Ovary (tissue), 3 donors: ENCODE data around the gene LONRF2.

Experiments used
- CTCF ChIP-seq, 3 donors: fragments of 450-650 bp in 2 of 3; fragments of 200-600 bp in 1 of 3; IDR thresholded peaks; one replicate each; pipeline versions ENCODE4 v1.5.1 to v1.8.0; 2016 to 2022; ENCODE audit warnings: antibody characterized with exemption in 3 of 3, mild to moderate bottlenecking in 1 of 3
- POLR2A ChIP-seq: fragments of 450-650 bp; IDR thresholded peaks from one replicate; pipeline ENCODE4 v1.6.1; 2017; ENCODE audit warnings: antibody characterized with exemption, mild to moderate bottlenecking, moderate library complexity
- donor health status: DM: no; HTN: no; CAD: no.

GRCh38 chr2:100228415-100228814, 93.9 kb downstream of the LONRF2 start:
- TF ChIP-seq CTCF (IDR thresholded peaks at IDR 0.05) (no peak), POLR2A (no peak)
